Upper lobe of left lung (tissue), 6 donors: Measurements from ENCODE around the gene FBLN1. TPM values are rescaled to one million over a fixed set of nuclear protein-coding genes. Genes with fewer than 3 reads are reported as not detected.
A peak's percentile ranks its signal among the peaks of the same experiment; 100 is the strongest.

Experiments used
- ATAC-seq, 2 donors: fragments of 200-7000 bp; cut with Tn5 transposase; one replicate each; pipeline ENCODE4 v1.9.1; 2022; ENCODE audit warnings: mild to moderate bottlenecking in 2 of 2, moderate library complexity in 2 of 2; ENCODE audit not compliant: low FRiP score in 2 of 2
- DNase-seq, 2 donors: peaks; one replicate each; pipeline ENCODE4 v3.0.0-alpha.2; 2019 to 2020
- H3K27ac ChIP-seq, 4 donors: fragments of 200-600 bp; sonication (generic); one replicate each; pipeline ENCODE4 v1.5.1; 2016 to 2019
- H3K27me3 ChIP-seq, 4 donors: fragments of 200-600 bp; sonication (generic); one replicate each; pipeline ENCODE4 v1.5.1; 2017 to 2019
- H3K36me3 ChIP-seq, 4 donors: fragments of 200-600 bp; sonication (generic); one replicate each; pipeline ENCODE4 v1.5.1; 2016 to 2019
- H3K4me1 ChIP-seq, 4 donors: fragments of 200-600 bp; sonication (generic); one replicate each; pipeline ENCODE4 v1.5.1; 2018 to 2019
- H3K4me3 ChIP-seq, 4 donors: fragments of 200-600 bp; sonication (generic); one replicate each; pipeline ENCODE4 v1.5.1; 2017 to 2019; ENCODE audit warnings: mild to moderate bottlenecking in 2 of 4, moderate library complexity in 1 of 4
- H3K9me3 ChIP-seq, 4 donors: fragments of 200-600 bp; sonication (generic); one replicate each; pipeline ENCODE4 v1.5.1; 2018 to 2019
- EP300 ChIP-seq, 4 donors: sonication (generic); formaldehyde crosslinking; IDR thresholded peaks; one replicate each; pipeline ENCODE4 v1.5.1; 2017; ENCODE audit warnings: antibody characterized with exemption in 4 of 4, control low read depth in 2 of 4
- POLR2A ChIP-seq, 4 donors: fragments of 450-650 bp; IDR thresholded peaks; one replicate each; pipeline ENCODE4 v1.5.1; 2016 to 2017; ENCODE audit warnings: antibody characterized with exemption in 4 of 4, mild to moderate bottlenecking in 2 of 4
- POLR2AphosphoS5 ChIP-seq, 2 donors: sonication (generic); formaldehyde crosslinking; IDR thresholded peaks; one replicate each; pipeline ENCODE4 v1.5.1; 2017; ENCODE audit warnings: antibody characterized with exemption in 2 of 2
- WGBS, 2 donors: methylation state at CpG; one replicate each; pipeline ENCODE4 v1.1.5; 2017 to 2018; 5-methylcytosine and 5-hydroxymethylcytosine counted together
- total RNA-seq, 6 donors: library from RNA; depleted of rRNA in 4 of 6; stranded (reverse); fragments of >200 nt in 4 of 6; gene quantifications; one replicate each; pipeline versions ENCODE4 v1.1.0 to v1.2.1, GENCODE V29; 2016 to 2021
- TF ChIP-seq, protein P1 (sequence below), 6 experiments: fragments of 450-650 bp in 4 of 6; fragments of 200-600 bp in 2 of 6; sonication (generic) in 2 of 6; IDR thresholded peaks; one replicate each; pipeline ENCODE4 v1.5.1; 2016 to 2019; ENCODE audit warnings: antibody characterized with exemption in 6 of 6
- donor health status: DM: no; HTN: no; CAD: no; lungs with moderate emphysema.
- donor health status: DM: no; HTN: yes; CAD: no; lungs with severe emphysema.

The FBLN1 gene
- total RNA-seq, 6 donors from 2014 or later = 63.9 to 523 (median 207) TPM

DNA sequence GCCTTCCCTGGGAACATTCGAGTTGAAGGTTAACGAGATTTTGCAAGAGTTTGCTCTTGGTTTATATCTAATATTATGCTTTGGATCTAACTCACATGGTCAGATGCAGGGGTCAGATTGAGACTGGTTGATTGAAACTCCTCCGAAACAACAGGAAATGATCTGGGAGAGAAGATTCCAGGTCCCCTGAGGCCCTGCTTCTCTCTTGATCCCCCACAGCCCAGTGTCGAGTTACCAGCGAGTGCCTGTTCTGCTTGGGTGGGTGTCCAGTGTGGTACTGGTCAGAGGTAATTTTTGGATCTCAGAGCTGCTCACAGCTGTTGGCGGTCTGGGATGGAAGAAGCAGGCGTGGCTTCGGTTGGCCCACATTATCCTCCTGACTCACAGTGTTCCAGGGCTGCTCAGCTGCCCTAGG is 9.2 kb downstream of the FBLN1 start:
- TF ChIP-seq POLR2A (IDR thresholded peaks at IDR 0.05) (no peak), POLR2AphosphoS5 (IDR thresholded peaks at IDR 0.05) (peak; percentile 24 to 52)
- ATAC-seq = peak; percentile 7 to 89
- 75 to 77% methylated on average over 7 to 8 of the region's 8 CpGs for WGBS, 2 donors
- DNase-seq = no peak
- Histone ChIP-seq H3K27ac (peak overlapping the region; percentile 60 to 76 (median 74)), H3K4me3 (no peak overlapping the region), H3K36me3 (no peaks in the 10 kb centered on the region), H3K27me3 (no peaks in the 10 kb centered on the region), H3K9me3 (no peaks in the 10 kb centered on the region), H3K4me1 (peaks cover 0 to 10% (median 3%) of the 10 kb centered on the region in 4 donors)

DNA sequence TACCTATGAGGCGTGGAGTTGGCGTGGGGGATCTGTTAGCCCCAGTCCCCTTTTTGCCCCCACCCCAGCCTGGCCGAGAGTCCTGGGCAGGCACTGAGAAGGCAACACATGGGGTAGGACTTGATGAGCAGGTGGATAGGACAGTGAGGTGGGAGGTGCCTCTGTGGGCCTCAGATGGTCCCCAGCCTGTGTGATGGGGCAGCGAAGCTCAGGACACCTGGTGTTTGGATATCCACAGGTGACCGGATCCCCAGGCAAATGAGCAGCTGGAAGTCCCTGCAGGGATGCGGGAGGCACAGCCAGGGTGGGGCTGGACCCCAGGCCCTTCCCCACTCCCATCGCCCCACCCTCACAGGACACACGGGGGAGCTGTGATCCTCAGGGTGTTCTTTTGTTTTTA is 9.7 kb downstream of the FBLN1 start:
- H3K27me3 ChIP-seq = no peaks in the 10 kb centered on the region
- DNase-seq (no peak), ATAC-seq (no peak)
- H3K9me3 ChIP-seq = no peaks in the 10 kb centered on the region
- H3K4me1 ChIP-seq = peaks cover 0 to 12% (median 6%) of the 10 kb centered on the region in 4 donors
- no peaks in the 10 kb centered on the region for H3K36me3 ChIP-seq
- H3K4me3 ChIP-seq = no peak overlapping the region
- TF ChIP-seq POLR2A (IDR thresholded peaks at IDR 0.05) (no peak), EP300 (IDR thresholded peaks at IDR 0.05) (no peak), POLR2AphosphoS5 (IDR thresholded peaks at IDR 0.05) (no peak)
- TF ChIP-seq, protein P1, sequence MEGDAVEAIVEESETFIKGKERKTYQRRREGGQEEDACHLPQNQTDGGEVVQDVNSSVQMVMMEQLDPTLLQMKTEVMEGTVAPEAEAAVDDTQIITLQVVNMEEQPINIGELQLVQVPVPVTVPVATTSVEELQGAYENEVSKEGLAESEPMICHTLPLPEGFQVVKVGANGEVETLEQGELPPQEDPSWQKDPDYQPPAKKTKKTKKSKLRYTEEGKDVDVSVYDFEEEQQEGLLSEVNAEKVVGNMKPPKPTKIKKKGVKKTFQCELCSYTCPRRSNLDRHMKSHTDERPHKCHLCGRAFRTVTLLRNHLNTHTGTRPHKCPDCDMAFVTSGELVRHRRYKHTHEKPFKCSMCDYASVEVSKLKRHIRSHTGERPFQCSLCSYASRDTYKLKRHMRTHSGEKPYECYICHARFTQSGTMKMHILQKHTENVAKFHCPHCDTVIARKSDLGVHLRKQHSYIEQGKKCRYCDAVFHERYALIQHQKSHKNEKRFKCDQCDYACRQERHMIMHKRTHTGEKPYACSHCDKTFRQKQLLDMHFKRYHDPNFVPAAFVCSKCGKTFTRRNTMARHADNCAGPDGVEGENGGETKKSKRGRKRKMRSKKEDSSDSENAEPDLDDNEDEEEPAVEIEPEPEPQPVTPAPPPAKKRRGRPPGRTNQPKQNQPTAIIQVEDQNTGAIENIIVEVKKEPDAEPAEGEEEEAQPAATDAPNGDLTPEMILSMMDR (IDR thresholded peaks at IDR 0.05) = no peak
- WGBS, 2 donors = 77 to 92% methylated on average over 4 to 8 of the region's 8 CpGs
- H3K27ac ChIP-seq = peak overlapping the region; percentile 44 to 76 (median 70)

DNA sequence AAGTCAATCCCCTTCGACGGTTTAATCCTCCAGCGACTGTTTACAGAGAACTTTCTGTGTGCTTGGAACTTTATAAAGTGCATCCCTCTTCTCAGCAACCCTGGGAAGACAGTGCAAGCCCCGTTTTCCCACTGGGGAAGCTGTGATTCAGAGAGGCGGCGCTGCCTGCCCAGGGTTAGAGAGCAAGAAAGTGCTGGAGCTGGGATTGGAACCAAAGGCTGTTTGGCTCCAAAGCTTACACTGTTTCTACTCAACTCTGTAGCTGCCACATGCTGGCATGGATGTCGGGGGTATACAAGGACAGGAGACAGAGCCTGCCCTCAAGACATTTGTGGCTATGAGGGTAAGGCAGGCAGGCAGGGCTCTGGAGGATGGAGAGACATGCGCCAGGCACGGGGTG is 13.0 kb downstream of the FBLN1 start:
- Histone ChIP-seq H3K4me1 (peaks cover 0 to 13% (median 6%) of the 10 kb centered on the region in 4 donors), H3K27ac (peak overlapping the region in 3 of 4 donors; percentile 22 to 52 (median 42)), H3K4me3 (no peak overlapping the region), H3K36me3 (no peaks in the 10 kb centered on the region), H3K9me3 (no peaks in the 10 kb centered on the region), H3K27me3 (no peaks in the 10 kb centered on the region)
- ATAC-seq (no peak), DNase-seq (no peak)
- TF ChIP-seq POLR2A (IDR thresholded peaks at IDR 0.05) (no peak), EP300 (IDR thresholded peaks at IDR 0.05) (no peak), POLR2AphosphoS5 (IDR thresholded peaks at IDR 0.05) (no peak)
- TF ChIP-seq, protein P1 (IDR thresholded peaks at IDR 0.05) = no peak
- WGBS, 2 donors = 71 to 82% methylated on average over 8 of the region's 9 CpGs

DNA sequence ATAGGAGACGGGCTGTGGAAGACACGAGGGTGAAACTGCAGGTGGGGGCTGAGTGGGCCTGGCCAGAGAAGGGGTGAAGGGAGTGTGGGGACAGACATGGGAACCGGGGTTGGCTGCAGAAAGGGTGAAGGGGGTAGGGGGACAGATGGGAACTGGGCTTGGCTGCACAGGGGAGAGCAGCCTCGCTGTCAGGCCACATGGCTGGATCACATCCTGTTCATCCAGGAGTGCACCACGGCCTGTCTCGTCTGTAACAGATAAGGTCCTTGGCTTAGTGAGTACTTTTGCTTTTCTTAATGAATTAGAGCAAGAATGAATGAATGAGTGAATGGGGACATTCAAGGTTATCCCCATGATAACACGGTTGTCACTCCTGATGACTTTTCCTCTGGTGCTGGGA is 13.5 kb downstream of the FBLN1 start:
- Histone ChIP-seq H3K36me3 (no peaks in the 10 kb centered on the region), H3K27me3 (no peaks in the 10 kb centered on the region), H3K4me3 (no peak overlapping the region), H3K4me1 (peaks cover 0 to 13% (median 6%) of the 10 kb centered on the region in 4 donors), H3K9me3 (no peaks in the 10 kb centered on the region), H3K27ac (peak overlapping the region in 3 of 4 donors; percentile 40 to 79 (median 52))
- WGBS, 2 donors = 61 to 76% methylated on average over 7 of the region's 7 CpGs
- no peak for ATAC-seq
- TF ChIP-seq POLR2A (IDR thresholded peaks at IDR 0.05) = no peak
- DNase-seq = no peak

DNA sequence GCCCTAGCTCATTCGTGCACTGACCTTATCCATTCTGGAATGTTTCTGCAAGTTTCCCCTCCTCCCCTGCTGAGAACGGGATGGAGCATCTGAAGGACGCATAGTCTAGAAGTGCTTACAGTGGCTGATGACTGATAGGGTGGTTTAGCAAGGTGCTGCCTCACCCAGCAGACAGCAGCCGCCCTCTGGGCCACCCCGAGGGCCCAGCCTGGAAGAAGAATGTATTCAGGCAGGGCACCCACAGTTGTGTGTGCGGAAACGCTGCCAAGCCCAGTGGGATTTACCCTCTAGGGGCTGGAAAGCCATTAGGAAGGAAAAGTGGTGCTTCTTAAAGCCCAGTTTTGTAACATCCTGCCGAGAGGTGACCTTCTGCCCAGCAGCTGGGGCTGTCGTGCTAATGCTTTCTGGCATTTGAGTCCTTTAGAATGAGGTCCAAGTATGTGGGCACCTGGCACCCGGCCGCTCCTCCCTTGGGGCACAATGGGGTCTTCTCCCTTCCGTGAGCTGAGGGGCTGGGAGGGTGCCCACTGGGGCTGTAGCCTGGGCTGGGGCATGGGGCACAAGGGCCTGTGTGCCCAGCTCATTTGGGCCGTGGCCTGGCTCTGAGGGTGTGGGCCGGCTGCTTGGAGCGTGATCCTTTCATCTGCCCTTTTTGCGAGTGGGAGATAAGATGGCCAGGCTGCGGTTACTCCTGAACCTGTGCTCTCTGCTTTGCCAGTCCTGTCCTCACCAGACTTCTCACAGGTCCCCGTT is 14.4 kb downstream of the FBLN1 start:
- Histone ChIP-seq H3K4me1 (peaks cover 0 to 13% (median 6%) of the 10 kb centered on the region in 4 donors), H3K4me3 (no peak overlapping the region), H3K27me3 (no peaks in the 10 kb centered on the region), H3K36me3 (no peaks in the 10 kb centered on the region), H3K9me3 (no peaks in the 10 kb centered on the region), H3K27ac (peak overlapping the region; percentile 39 to 79 (median 62))
- TF ChIP-seq EP300 (IDR thresholded peaks at IDR 0.05) (no peak), POLR2A (IDR thresholded peaks at IDR 0.05) (no peak)
- peak; percentile 11 to 73 for ATAC-seq
- 50 to 57% methylated on average over 6 to 17 of the region's 18 CpGs for WGBS, 2 donors
- DNase-seq = no peak

DNA sequence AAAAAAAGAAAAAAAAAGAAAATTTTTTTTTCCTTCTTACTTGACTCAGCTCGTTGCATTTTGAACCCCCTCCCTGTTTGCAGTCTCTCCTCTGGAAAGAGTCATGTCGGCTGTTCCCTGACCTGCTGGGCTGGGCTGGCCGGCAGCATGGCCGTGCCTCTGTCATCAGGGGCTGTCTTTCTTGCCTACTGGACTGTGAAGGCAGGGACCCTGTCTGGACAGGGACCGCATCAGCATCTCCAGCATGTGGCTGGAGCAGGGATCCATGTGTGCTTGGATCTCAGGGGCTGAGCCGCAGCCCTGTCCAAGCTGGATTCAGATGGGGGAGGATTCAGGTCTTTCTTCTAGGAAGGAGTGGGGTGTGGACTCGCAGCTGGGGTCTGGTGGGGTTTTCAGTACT is 15.5 kb downstream of the FBLN1 start:
- no peak for DNase-seq
- H3K9me3 ChIP-seq = no peaks in the 10 kb centered on the region
- H3K27ac ChIP-seq = peak overlapping the region in 3 of 4 donors; percentile 4 to 50 (median 49)
- no peaks in the 10 kb centered on the region for H3K36me3 ChIP-seq
- ATAC-seq = no peak
- H3K27me3 ChIP-seq = no peaks in the 10 kb centered on the region
- H3K4me1 ChIP-seq = peaks cover 0 to 12% (median 6%) of the 10 kb centered on the region in 4 donors
- 62 to 85% methylated on average over 5 to 7 of the region's 7 CpGs for WGBS, 2 donors
- no peak overlapping the region for H3K4me3 ChIP-seq
- TF ChIP-seq EP300 (IDR thresholded peaks at IDR 0.05) (no peak), POLR2A (IDR thresholded peaks at IDR 0.05) (no peak), POLR2AphosphoS5 (IDR thresholded peaks at IDR 0.05) (no peak)
- TF ChIP-seq, protein P1 (IDR thresholded peaks at IDR 0.05) = no peak
